GM12878 (cell line): ENCODE measurements around the gene NSDHL. TPM values are rescaled to one million over a fixed set of nuclear protein-coding genes. Genes with fewer than 3 reads are reported as not detected.

Experiments used
- BMI1 ChIP-seq: fragments of 450-650 bp; IDR thresholded peaks from 2 replicates; pipeline ENCODE4 v1.6.1; 2016; ENCODE audit warnings: mild to moderate bottlenecking, moderate library complexity, borderline replicate concordance
- CBFB ChIP-seq: IDR thresholded peaks from 2 replicates; pipeline ENCODE4 v1.6.1; 2016; ENCODE audit warnings: antibody characterized with exemption, low read depth
- CBX5 ChIP-seq: sonication (generic); IDR thresholded peaks from 2 replicates; pipeline ENCODE4 v1.6.1; 2016; ENCODE audit warnings: low read depth, moderate library complexity, mild to moderate bottlenecking, inconsistent platforms
- E4F1 ChIP-seq: fragments of 450-650 bp; IDR thresholded peaks from 2 replicates; pipeline ENCODE4 v1.6.1; 2018; ENCODE audit warnings: borderline replicate concordance, mild to moderate bottlenecking; ENCODE audit not compliant: partially characterized antibody
- HDAC2 ChIP-seq: fragments of 200-600 bp; sonication (generic); IDR thresholded peaks from 2 replicates; pipeline ENCODE4 v1.6.1; 2017
- MYB ChIP-seq: fragments of 150-350 bp; IDR thresholded peaks from 2 replicates; pipeline ENCODE4 v1.6.1; 2014; ENCODE audit warnings: mild to moderate bottlenecking, low read depth, low read length, borderline replicate concordance
- NR2F1 ChIP-seq: fragments of 450-650 bp; conservative IDR thresholded peaks from 2 replicates; pipeline ENCODE4 v1.6.1; 2017; ENCODE audit warnings: mild to moderate bottlenecking
- POLR2AphosphoS5 ChIP-seq: IDR thresholded peaks from 2 replicates; pipeline ENCODE4 v1.6.1; 2011; ENCODE audit warnings: mild to moderate bottlenecking, low read length, inconsistent platforms
- RELB ChIP-seq: fragments of 450-650 bp; IDR thresholded peaks from 2 replicates; pipeline ENCODE4 v1.6.1; 2017; ENCODE audit warnings: low read depth, mild to moderate bottlenecking, moderate library complexity
- SIX5 ChIP-seq: IDR thresholded peaks from 2 replicates; pipeline ENCODE4 v1.6.1; 2011; ENCODE audit warnings: mild to moderate bottlenecking, low read depth, low read length, moderate library complexity; ENCODE audit not compliant: severe bottlenecking
- SMAD5 ChIP-seq: IDR thresholded peaks from 2 replicates; pipeline ENCODE4 v1.6.1; 2016; ENCODE audit warnings: antibody characterized with exemption, low read depth
- YBX1 ChIP-seq: fragments of 450-650 bp; IDR thresholded peaks from 2 replicates; pipeline ENCODE4 v1.6.1; 2016; ENCODE audit warnings: antibody characterized with exemption
- polyA plus RNA-seq, 11 experiments: library from polyadenylated mRNA; depleted of rRNA in 4 of 11; unstranded in 6 of 11; stranded (reverse) in 5 of 11; fragments of >200 nt; fragmentation: Nextera tagmentation in 4 of 11; fragmentation: Illumina TruSeq in 1 of 11; extraction: Ambion mirVana in 4 of 11; extraction: Trizol in 1 of 11; gene quantifications; 1 replicate in 1 of 11; 2 replicates in 10 of 11; pipeline versions ENCODE4 v1.2.1 to v1.2.3, GENCODE V29; 2011 to 2016; ENCODE audit warnings: inconsistent platforms in 2 of 11, missing spikeins in 2 of 11, low read depth in 1 of 11
- total RNA-seq, 4 experiments: library from RNA; depleted of rRNA in 3 of 4; stranded (reverse); fragments of >200 nt in 3 of 4; fragmentation: Illumina TruSeq in 1 of 4; extraction: Trizol in 1 of 4; gene quantifications; 2 replicates each; pipeline versions ENCODE4 v1.2.1 to v1.2.3, GENCODE V29; 2013 to 2021
- TF ChIP-seq, protein P1 (sequence below): fragments of 450-650 bp; IDR thresholded peaks from 2 replicates; pipeline ENCODE4 v1.6.1; 2017; ENCODE audit warnings: mild to moderate bottlenecking, moderate library complexity
- TF ChIP-seq, protein P2 (sequence below): fragments of 450-650 bp; IDR thresholded peaks from 2 replicates; pipeline ENCODE4 v1.6.1; 2017; ENCODE audit warnings: mild to moderate bottlenecking, moderate library complexity

The NSDHL gene
- total and polyA plus RNA-seq, 10 of the 15 experiments (the other 5 are each of a cell fraction or from before 2014, with no cell fraction given), result 16.9 to 37.1 (median 26.9) TPM

- TF ChIP-seq, protein P1, sequence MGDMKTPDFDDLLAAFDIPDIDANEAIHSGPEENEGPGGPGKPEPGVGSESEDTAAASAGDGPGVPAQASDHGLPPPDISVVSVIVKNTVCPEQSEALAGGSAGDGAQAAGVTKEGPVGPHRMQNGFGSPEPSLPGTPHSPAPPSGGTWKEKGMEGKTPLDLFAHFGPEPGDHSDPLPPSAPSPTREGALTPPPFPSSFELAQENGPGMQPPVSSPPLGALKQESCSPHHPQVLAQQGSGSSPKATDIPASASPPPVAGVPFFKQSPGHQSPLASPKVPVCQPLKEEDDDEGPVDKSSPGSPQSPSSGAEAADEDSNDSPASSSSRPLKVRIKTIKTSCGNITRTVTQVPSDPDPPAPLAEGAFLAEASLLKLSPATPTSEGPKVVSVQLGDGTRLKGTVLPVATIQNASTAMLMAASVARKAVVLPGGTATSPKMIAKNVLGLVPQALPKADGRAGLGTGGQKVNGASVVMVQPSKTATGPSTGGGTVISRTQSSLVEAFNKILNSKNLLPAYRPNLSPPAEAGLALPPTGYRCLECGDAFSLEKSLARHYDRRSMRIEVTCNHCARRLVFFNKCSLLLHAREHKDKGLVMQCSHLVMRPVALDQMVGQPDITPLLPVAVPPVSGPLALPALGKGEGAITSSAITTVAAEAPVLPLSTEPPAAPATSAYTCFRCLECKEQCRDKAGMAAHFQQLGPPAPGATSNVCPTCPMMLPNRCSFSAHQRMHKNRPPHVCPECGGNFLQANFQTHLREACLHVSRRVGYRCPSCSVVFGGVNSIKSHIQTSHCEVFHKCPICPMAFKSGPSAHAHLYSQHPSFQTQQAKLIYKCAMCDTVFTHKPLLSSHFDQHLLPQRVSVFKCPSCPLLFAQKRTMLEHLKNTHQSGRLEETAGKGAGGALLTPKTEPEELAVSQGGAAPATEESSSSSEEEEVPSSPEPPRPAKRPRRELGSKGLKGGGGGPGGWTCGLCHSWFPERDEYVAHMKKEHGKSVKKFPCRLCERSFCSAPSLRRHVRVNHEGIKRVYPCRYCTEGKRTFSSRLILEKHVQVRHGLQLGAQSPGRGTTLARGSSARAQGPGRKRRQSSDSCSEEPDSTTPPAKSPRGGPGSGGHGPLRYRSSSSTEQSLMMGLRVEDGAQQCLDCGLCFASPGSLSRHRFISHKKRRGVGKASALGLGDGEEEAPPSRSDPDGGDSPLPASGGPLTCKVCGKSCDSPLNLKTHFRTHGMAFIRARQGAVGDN, result no peak
- no peak for TF ChIP-seq SIX5
- no peak for TF ChIP-seq BMI1
- no peak for TF ChIP-seq CBX5
- no peak for TF ChIP-seq HDAC2
- TF ChIP-seq MYB, result no peak
- TF ChIP-seq, protein P2, sequence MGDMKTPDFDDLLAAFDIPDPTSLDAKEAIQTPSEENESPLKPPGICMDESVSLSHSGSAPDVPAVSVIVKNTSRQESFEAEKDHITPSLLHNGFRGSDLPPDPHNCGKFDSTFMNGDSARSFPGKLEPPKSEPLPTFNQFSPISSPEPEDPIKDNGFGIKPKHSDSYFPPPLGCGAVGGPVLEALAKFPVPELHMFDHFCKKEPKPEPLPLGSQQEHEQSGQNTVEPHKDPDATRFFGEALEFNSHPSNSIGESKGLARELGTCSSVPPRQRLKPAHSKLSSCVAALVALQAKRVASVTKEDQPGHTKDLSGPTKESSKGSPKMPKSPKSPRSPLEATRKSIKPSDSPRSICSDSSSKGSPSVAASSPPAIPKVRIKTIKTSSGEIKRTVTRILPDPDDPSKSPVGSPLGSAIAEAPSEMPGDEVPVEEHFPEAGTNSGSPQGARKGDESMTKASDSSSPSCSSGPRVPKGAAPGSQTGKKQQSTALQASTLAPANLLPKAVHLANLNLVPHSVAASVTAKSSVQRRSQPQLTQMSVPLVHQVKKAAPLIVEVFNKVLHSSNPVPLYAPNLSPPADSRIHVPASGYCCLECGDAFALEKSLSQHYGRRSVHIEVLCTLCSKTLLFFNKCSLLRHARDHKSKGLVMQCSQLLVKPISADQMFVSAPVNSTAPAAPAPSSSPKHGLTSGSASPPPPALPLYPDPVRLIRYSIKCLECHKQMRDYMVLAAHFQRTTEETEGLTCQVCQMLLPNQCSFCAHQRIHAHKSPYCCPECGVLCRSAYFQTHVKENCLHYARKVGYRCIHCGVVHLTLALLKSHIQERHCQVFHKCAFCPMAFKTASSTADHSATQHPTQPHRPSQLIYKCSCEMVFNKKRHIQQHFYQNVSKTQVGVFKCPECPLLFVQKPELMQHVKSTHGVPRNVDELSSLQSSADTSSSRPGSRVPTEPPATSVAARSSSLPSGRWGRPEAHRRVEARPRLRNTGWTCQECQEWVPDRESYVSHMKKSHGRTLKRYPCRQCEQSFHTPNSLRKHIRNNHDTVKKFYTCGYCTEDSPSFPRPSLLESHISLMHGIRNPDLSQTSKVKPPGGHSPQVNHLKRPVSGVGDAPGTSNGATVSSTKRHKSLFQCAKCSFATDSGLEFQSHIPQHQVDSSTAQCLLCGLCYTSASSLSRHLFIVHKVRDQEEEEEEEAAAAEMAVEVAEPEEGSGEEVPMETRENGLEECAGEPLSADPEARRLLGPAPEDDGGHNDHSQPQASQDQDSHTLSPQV, result no peak
- 0 out of 2 replicates have a peak, but pooled peaks have one; percentile 32 for TF ChIP-seq RELB
- no peak for TF ChIP-seq YBX1
- TF ChIP-seq E4F1, result no peak
- TF ChIP-seq NR2F1, result no peak
- TF ChIP-seq CBFB, result 0 out of 2 replicates have a peak, but pooled peaks have one; percentile 33
- no peak for TF ChIP-seq SMAD5
- peak; percentile 61; the same call in 1 of the 2 replicates for TF ChIP-seq POLR2AphosphoS5
These were observed at the start of gene NSDHL, which contains the start of gene CETN2 (continued) for GRCh38 chrX:152830312-152831305.
